Measurements from ENCODE around the gene EVI5. TPM values are rescaled to one million over a fixed set of nuclear protein-coding genes. Genes with fewer than 3 reads are reported as not detected.
"Not testable (repeated sequence)": the region's sequence is repeated elsewhere in the genome, so short reads cannot be mapped to it uniquely, and the experiment has no call there.

Gene EVI5
- total RNA-seq, 4 donors from 2014 or later: 48.7 to 70.7 (median 50.8) TPM

- Histone ChIP-seq H3K27ac (no peak overlapping the region), H3K36me3 (peaks cover 0 to 31% (median 0%) of the 10 kb centered on the region in 3 donors), H3K27me3 (no peaks in the 10 kb centered on the region), H3K4me1 (no peaks in the 10 kb centered on the region), H3K4me3 (no peak overlapping the region), H3K9me3 (no peaks in the 10 kb centered on the region)
- TF ChIP-seq POLR2A (IDR thresholded peaks at IDR 0.05) (no peak), CTCF (IDR thresholded peaks at IDR 0.05) (no peak), EP300 (IDR thresholded peaks at IDR 0.05) (no peak)
- no peak for DNase-seq (ENCODE audit: low spot score in 2 of 2)
- 86 to 92% methylated on average over 4 of the region's 4 CpGs for WGBS, 2 donors
Observed at GRCh38 chr1:92728697-92729096, 56.2 kb downstream of the EVI5 start.

- H3K36me3 ChIP-seq: peaks cover 0 to 13% (median 0%) of the 10 kb centered on the region in 3 donors
- WGBS, 2 donors: 85 to 93% methylated on average over 9 of the region's 9 CpGs
- not testable (repeated sequence) for H3K27ac ChIP-seq; H3K27me3 ChIP-seq; H3K4me1 ChIP-seq; H3K4me3 ChIP-seq; H3K9me3 ChIP-seq; DNase-seq (ENCODE audit: low spot score in 2 of 2)
Observed at GRCh38 chr1:92723713-92724112, 61.2 kb downstream of the EVI5 start.

GRCh38 chr1:92721886-92722285 lies 63.0 kb downstream of the EVI5 start:
- H3K9me3 ChIP-seq: peaks cover 0 to 6% (median 0%) of the 10 kb centered on the region in 4 donors
- H3K36me3 ChIP-seq: peaks cover 0 to 13% (median 0%) of the 10 kb centered on the region in 3 donors
- no peak overlapping the region for H3K27ac ChIP-seq
- DNase-seq (ENCODE audit: low spot score in 2 of 2): no peak
- no peaks in the 10 kb centered on the region for H3K4me1 ChIP-seq
- H3K27me3 ChIP-seq: no peaks in the 10 kb centered on the region
- no peak overlapping the region for H3K4me3 ChIP-seq
- TF ChIP-seq EP300 (IDR thresholded peaks at IDR 0.05): no peak
- no peak for TF ChIP-seq POLR2A (IDR thresholded peaks at IDR 0.05)
- no peak for TF ChIP-seq CTCF (IDR thresholded peaks at IDR 0.05)

GRCh38 chr1:92721157-92721556 lies 63.8 kb downstream of the EVI5 start:
- not testable (repeated sequence) for DNase-seq (ENCODE audit: low spot score in 2 of 2); H3K9me3 ChIP-seq
- 96% methylated on average over 2 of the region's 2 CpGs for WGBS, 2 donors

GRCh38 chr1:92715476-92715951 lies 69.4 kb downstream of the EVI5 start:
- not testable (repeated sequence) for H3K36me3 ChIP-seq; DNase-seq (ENCODE audit: low spot score in 2 of 2); H3K9me3 ChIP-seq; H3K27me3 ChIP-seq; H3K27ac ChIP-seq; H3K4me3 ChIP-seq
- peaks cover 0 to 12% (median 0%) of the 10 kb centered on the region in 4 donors for H3K4me1 ChIP-seq
- WGBS, 2 donors: 97 to 98% methylated on average over 16 of the region's 16 CpGs

More at GRCh38 chr1:92721157-92721556, 63.8 kb downstream of the EVI5 start:
- not testable (repeated sequence) for H3K4me1 ChIP-seq, H3K27me3 ChIP-seq, H3K4me3 ChIP-seq, H3K27ac ChIP-seq
- H3K36me3 ChIP-seq: peaks cover 0 to 13% (median 0%) of the 10 kb centered on the region in 3 donors

- Histone ChIP-seq H3K4me3 (no peak overlapping the region), H3K27me3 (no peaks in the 10 kb centered on the region), H3K27ac (no peak overlapping the region), H3K9me3 (peaks cover 0 to 4% (median 0%) of the 10 kb centered on the region in 4 donors), H3K4me1 (peaks cover 0 to 12% (median 0%) of the 10 kb centered on the region in 4 donors), H3K36me3 (no peaks in the 10 kb centered on the region)
- no peak for TF ChIP-seq EP300 (IDR thresholded peaks at IDR 0.05)
- TF ChIP-seq CTCF (IDR thresholded peaks at IDR 0.05): no peak
- TF ChIP-seq POLR2A (IDR thresholded peaks at IDR 0.05): no peak
- no peak for DNase-seq (ENCODE audit: low spot score in 2 of 2)
- 96 to 98% methylated on average over 2 of the region's 2 CpGs for WGBS, 2 donors
Observed at GRCh38 chr1:92713939-92714338, 71.0 kb downstream of the EVI5 start.

Data from tibial nerve (tissue), 4 donors.